Esophagus squamous epithelium (tissue), 4 donors: ENCODE measurements around the gene ZFAND5.

ENCODE experiments used
- POLR2A ChIP-seq, 4 donors: fragments of 450-650 bp; IDR thresholded peaks; one replicate each; pipeline ENCODE4 v1.6.1; 2017; ENCODE audit warnings: antibody characterized with exemption in 4 of 4, mild to moderate bottlenecking in 4 of 4, moderate library complexity in 3 of 4
- TF ChIP-seq, protein P1 (sequence below), 6 experiments: fragments of 450-650 bp in 4 of 6; fragments of 200-600 bp in 2 of 6; sonication (generic) in 2 of 6; IDR thresholded peaks; one replicate each; pipeline ENCODE4 v1.5.1; 2016 to 2019; ENCODE audit warnings: antibody characterized with exemption in 6 of 6, mild to moderate bottlenecking in 4 of 6, moderate library complexity in 4 of 6

DNA sequence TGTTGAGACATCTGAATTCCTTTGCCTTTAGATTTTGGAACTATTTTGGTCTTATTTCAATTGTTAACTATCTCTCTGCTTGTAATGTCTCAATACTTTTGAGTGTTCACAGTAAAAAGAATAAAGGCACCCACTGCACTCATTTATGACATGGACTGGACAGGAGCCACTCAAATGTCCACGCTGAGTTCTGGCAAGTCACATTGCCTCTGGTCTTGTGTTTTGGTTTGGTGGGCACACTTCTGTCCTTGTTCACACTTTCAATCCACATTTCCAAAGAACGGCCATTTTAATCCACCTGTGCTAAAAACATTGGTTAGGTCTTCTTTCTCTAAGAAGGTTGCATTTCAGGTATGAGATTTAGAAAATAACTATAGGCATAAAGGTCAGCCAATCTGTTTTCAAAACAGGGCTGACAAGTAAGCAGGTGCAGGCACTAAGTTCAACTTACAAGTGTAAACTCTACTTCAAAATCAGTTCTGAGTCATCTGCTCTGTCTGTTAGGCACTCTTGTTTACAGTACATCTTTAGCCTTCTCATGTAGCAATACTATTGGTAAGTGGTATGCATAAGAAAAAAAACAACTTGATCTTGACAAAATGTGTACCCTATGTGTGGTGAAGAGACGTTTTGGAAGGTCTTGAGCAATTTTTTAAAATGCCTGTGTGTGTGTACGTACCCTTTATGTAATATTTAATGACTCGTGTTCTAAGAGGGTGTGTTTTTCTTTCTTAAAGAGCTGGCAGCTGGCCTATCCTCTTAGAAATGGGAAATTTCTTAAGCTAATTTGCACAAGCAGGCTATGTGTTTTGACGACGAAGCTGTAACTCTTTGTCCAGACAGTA is 31.5 kb upstream of the ZFAND5 start:
- TF ChIP-seq, protein P1, sequence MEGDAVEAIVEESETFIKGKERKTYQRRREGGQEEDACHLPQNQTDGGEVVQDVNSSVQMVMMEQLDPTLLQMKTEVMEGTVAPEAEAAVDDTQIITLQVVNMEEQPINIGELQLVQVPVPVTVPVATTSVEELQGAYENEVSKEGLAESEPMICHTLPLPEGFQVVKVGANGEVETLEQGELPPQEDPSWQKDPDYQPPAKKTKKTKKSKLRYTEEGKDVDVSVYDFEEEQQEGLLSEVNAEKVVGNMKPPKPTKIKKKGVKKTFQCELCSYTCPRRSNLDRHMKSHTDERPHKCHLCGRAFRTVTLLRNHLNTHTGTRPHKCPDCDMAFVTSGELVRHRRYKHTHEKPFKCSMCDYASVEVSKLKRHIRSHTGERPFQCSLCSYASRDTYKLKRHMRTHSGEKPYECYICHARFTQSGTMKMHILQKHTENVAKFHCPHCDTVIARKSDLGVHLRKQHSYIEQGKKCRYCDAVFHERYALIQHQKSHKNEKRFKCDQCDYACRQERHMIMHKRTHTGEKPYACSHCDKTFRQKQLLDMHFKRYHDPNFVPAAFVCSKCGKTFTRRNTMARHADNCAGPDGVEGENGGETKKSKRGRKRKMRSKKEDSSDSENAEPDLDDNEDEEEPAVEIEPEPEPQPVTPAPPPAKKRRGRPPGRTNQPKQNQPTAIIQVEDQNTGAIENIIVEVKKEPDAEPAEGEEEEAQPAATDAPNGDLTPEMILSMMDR (IDR thresholded peaks at IDR 0.05) = no peak
- TF ChIP-seq POLR2A (IDR thresholded peaks at IDR 0.05) = no peak
